ENCODE data around the gene SAA2.
"Not testable (repeated sequence)": the region's sequence is repeated elsewhere in the genome, so short reads cannot be mapped to it uniquely, and the experiment has no call there.

The SAA2 gene

GRCh38 chr11:18261721-18262120 is 13.3 kb upstream of the SAA2 start:
- H3K27ac ChIP-seq, result no peak overlapping the region
- TF ChIP-seq ZFX (IDR thresholded peaks at IDR 0.05; ENCODE audit: borderline replicate concordance), result no peak
- TF ChIP-seq, protein P1, sequence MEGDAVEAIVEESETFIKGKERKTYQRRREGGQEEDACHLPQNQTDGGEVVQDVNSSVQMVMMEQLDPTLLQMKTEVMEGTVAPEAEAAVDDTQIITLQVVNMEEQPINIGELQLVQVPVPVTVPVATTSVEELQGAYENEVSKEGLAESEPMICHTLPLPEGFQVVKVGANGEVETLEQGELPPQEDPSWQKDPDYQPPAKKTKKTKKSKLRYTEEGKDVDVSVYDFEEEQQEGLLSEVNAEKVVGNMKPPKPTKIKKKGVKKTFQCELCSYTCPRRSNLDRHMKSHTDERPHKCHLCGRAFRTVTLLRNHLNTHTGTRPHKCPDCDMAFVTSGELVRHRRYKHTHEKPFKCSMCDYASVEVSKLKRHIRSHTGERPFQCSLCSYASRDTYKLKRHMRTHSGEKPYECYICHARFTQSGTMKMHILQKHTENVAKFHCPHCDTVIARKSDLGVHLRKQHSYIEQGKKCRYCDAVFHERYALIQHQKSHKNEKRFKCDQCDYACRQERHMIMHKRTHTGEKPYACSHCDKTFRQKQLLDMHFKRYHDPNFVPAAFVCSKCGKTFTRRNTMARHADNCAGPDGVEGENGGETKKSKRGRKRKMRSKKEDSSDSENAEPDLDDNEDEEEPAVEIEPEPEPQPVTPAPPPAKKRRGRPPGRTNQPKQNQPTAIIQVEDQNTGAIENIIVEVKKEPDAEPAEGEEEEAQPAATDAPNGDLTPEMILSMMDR (IDR thresholded peaks at IDR 0.05), result no peak

- no peak overlapping the region for H3K27ac ChIP-seq
- TF ChIP-seq, protein P1 (IDR thresholded peaks at IDR 0.05), result no peak
- TF ChIP-seq ZFX (IDR thresholded peaks at IDR 0.05; ENCODE audit: borderline replicate concordance), result no peak
These were observed 10.8 kb upstream of the SAA2 start for GRCh38 chr11:18259259-18259658.

- no peak overlapping the region for H3K27ac ChIP-seq
- no peak for TF ChIP-seq ZFX (IDR thresholded peaks at IDR 0.05; ENCODE audit: borderline replicate concordance)
- TF ChIP-seq, protein P1 (IDR thresholded peaks at IDR 0.05), result no peak
These were observed 6.4 kb upstream of the SAA2 start for GRCh38 chr11:18254781-18255361.

DNA sequence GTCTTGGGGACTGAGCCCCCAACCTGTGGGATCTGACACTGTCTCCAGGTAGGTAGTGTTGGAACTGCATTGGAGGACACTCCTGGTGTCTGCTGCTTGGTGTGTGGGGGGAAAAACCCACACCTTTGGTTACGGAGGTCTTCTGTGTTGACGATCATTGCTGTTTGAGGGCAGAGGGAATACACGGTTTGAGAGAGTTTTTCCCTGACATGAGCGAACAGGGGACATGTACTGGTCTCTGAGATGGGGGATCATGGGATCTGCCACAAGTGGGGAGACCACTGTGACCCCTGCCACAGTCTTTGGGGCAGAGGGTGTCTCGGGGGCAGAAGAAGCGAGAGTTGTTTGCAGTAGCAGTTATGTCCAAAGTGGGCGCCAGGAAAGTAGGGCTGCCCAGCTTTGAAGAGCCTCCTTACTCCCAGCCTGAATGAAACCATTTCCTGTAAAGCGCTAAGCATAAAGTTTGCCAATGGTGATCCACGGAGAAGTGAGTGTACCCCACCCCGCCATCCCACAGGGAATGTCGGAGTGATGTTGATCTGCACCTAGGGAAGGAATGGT is 5.4 kb upstream of the SAA2 start:
- H3K27ac ChIP-seq, result no peak overlapping the region
- TF ChIP-seq ZFX (IDR thresholded peaks at IDR 0.05; ENCODE audit: borderline replicate concordance), result no peak
- TF ChIP-seq, protein P1 (IDR thresholded peaks at IDR 0.05), result no peak

DNA sequence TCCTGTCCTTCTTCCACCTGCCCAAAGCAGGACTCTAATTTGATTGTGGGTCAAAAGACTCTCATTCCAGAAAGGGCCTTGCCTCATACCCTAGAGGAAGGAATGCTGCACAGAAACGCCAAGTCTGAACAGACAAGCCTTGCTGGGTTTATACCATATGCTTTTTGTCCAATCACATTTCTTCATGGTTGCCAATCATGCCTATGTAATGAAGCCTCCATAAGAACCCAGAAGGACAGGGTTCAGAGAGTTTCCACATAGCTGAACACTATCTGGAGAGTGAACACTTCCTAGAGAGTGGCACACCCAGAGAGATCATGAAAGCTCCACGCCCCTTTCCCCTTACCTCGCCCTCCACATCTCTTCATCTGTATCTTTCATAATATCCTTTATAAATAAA is 4.8 kb upstream of the SAA2 start:
- no peak overlapping the region for H3K27ac ChIP-seq
- TF ChIP-seq, protein P1 (IDR thresholded peaks at IDR 0.05), result no peak
- TF ChIP-seq ZFX (IDR thresholded peaks at IDR 0.05; ENCODE audit: borderline replicate concordance), result no peak

- not testable (repeated sequence) for H3K27ac ChIP-seq
These were observed 1.3 kb downstream of the SAA2 start for GRCh38 chr11:18247191-18247581.

DNA sequence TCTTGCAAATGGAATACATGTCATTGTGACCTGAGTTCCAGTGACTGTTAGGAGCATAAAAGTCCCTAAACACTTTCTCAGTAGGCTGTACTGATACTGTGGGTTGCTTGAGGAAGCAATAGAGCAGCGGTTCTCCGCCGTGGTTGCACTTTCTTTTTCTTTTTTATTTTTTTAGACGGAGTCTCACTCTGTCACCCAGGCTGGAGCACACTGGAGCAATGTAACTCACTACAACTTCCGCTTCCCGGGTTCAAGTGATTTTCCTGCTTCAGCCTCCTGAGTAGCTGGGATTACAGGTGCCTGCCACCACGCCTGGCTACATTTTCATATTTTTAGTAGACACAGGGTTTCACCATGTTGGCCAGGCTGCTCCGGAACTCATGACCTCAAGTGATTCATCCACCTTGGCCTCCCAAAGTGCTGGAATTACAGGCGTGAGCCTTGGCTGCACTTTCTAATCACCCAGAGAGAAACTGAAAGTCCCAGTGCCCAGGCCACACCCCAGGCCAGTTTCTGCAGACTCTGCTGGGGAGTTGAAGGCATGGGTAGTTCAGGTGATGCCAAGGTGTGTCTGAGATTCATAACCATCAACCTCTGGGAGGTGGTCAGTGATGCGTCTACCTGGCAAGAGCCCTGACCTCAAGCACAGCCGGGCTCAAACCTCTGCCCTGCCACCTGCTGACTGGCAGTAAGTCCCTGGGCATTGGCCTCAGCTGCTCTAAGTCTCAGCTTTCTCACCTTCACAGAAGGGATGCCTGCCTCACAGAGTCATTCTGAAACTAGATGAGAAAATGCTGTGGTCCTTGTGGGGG is 1.9 kb downstream of the SAA2 start:
- H3K27ac ChIP-seq, result not testable (repeated sequence)

GRCh38 chr11:18245396-18245795 is 3.1 kb downstream of the SAA2 start:
- TF ChIP-seq, protein P1 (IDR thresholded peaks at IDR 0.05), result no peak
- no peak for TF ChIP-seq ZFX (IDR thresholded peaks at IDR 0.05; ENCODE audit: borderline replicate concordance)
- H3K27ac ChIP-seq, result no peak overlapping the region
